CD4-positive, alpha-beta T cell treated with Interferon alpha-2 for 1 hour (primary cell): Measurements from ENCODE around the gene KDM6B.
"Not testable (repeated sequence)": the region's sequence is repeated elsewhere in the genome, so short reads cannot be mapped to it uniquely, and the experiment has no call there.

Source experiments
- DNase-seq, 2 donors: peaks; one replicate each; pipeline ENCODE4 v3.0.0-alpha.2; 2020 to 2022

Gene KDM6B, protein sequence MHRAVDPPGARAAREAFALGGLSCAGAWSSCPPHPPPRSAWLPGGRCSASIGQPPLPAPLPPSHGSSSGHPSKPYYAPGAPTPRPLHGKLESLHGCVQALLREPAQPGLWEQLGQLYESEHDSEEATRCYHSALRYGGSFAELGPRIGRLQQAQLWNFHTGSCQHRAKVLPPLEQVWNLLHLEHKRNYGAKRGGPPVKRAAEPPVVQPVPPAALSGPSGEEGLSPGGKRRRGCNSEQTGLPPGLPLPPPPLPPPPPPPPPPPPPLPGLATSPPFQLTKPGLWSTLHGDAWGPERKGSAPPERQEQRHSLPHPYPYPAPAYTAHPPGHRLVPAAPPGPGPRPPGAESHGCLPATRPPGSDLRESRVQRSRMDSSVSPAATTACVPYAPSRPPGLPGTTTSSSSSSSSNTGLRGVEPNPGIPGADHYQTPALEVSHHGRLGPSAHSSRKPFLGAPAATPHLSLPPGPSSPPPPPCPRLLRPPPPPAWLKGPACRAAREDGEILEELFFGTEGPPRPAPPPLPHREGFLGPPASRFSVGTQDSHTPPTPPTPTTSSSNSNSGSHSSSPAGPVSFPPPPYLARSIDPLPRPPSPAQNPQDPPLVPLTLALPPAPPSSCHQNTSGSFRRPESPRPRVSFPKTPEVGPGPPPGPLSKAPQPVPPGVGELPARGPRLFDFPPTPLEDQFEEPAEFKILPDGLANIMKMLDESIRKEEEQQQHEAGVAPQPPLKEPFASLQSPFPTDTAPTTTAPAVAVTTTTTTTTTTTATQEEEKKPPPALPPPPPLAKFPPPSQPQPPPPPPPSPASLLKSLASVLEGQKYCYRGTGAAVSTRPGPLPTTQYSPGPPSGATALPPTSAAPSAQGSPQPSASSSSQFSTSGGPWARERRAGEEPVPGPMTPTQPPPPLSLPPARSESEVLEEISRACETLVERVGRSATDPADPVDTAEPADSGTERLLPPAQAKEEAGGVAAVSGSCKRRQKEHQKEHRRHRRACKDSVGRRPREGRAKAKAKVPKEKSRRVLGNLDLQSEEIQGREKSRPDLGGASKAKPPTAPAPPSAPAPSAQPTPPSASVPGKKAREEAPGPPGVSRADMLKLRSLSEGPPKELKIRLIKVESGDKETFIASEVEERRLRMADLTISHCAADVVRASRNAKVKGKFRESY (N-terminal part only)

DNA sequence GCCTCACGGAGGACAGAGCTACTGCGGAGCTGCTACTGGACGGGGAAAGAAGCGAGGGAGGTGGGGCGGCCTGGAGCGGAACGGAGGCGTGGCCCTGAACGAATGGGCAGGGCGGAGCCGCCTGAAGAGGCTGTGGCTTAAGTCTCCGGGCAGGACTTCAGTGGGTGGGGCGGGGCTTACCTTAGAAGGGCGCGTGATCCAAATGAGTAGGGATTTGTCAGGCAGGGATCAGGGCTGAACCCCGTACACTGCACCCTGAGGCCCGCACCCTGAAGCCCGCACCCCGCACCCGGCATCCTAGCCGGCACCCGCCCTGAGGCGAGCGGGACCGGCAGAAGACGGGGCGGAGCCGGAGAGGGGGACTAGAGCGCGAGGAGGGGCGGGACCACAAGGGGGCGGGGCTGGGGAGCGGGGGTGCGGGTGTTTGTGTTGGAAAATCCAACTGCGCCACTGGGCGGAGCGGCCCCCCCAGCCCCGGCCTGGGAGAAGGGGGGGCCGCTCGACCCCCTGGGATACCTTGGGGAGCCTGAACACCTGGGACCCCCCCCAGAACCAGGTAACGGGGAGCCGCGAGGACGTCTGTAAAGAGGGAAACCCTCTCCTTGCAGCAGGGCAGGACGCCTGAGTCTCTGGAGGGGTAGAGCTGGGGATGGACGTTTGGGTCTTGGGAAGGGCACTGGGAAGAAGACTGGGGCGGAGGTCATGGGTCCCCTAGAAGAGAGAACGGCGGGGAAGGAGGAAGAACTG is at the start of gene KDM6B:
KDM6B (plus strand) TSS at position 423 of the 747 bp plus-strand sequence. CDS start 11,338 bp downstream, outside the sequence.
- DNase-seq: peak; percentile 89 to 90

DNA sequence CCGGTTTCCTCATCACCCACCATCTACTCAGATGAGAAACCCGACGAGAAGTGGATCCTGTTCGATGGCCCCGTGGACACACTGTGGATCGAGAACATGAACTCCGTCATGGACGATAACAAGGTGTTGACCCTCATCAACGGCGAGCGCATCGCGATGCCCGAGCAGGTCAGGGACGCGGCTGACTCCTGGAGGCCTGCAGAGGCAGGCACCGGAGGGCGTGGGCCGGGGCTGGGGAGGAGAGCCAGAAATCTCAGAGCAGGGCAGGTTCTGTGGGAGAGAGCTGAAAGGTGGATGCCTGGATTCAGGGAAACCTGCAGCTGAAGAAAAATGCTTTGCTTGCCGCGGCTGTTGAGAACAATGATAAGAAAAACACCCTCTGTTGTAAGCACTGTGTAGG is 47.2 kb upstream of the KDM6B start:
- DNase-seq: no peak

DNA sequence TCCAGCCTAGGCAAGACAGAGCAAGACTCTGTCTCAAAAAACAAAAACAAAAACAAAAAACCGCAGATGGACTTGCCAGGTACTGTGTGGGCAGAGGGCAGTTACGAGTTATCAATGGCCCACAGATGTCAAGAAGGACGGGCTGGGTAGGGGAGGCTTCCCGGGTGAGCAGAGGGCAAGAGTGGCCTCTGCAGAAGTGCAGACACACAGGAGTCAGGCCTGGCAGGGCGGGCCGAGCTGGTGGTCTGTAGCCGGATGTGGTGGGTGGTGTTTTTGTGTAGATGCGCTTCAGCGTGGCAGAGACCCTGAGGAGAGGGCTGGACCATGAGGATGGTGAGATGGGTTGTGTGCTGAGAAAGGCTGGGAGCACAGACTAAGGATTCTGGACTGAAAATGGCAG is 44.9 kb upstream of the KDM6B start:
- no peak for DNase-seq

DNA sequence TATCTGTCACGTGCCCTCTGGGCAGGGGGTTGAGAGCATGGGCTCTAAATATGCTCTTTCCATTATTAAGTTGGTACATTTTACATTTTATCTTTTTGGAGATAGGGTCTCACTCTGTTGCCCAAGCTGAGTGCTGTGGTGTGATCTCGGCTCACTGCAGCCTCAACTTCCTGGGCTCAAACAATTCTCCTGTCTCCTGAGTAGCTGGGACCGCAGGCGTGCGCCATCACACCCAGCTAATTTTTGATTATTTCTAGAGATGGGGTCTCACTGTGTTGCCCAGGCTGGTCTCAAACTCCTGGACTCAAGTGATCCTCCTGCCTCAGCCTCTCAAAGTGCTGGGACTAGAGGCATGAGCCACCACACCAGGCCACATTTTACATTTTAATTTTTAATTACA is 43.9 kb upstream of the KDM6B start:
- DNase-seq: no peak

DNA sequence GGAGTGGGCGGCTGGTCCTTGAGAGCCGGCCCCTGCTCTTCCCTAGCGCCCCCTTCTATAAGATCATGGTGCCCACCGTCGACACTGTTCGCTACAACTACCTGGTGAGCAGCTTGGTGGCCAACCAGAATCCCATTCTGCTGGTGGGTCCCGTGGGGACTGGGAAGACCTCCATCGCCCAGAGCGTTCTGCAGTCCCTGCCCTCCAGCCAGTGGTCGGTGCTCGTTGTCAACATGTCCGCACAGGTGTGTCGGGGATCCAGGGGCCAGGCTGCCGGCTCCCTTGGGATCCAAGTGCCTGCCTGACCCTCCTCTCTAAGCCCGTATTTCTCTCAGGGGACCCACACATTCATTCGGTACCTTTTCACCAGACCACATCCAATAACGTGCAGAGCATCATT is 41.4 kb upstream of the KDM6B start:
- no peak for DNase-seq

DNA sequence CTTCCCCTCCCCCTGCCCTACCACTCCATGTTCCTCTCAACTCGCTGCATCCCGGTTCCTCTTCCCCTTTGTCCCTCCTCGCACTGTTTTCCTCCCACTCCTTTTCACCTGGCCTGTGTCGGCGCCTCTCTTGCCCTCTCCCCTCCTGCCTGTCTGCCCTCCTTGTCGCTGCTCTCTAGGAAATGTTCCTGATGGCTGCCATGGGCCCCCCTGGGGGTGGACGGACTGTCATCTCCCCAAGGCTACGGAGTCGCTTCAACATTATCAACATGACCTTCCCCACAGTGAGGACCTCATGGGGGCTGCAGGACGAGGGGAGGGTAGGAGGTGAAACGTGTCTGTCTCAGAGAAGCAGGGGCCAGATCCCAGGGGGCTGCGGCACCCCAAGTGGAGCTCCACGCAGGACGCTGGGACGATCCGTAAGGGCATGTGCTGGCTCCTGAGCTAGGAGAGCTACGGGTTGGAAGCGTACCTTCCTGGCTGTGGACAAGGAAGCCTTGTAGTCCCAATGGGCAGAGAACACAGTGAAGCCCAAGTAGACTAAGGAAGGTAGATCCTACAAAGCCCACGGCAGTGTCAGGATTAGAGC is 39.8 kb upstream of the KDM6B start:
- DNase-seq: no peak

DNA sequence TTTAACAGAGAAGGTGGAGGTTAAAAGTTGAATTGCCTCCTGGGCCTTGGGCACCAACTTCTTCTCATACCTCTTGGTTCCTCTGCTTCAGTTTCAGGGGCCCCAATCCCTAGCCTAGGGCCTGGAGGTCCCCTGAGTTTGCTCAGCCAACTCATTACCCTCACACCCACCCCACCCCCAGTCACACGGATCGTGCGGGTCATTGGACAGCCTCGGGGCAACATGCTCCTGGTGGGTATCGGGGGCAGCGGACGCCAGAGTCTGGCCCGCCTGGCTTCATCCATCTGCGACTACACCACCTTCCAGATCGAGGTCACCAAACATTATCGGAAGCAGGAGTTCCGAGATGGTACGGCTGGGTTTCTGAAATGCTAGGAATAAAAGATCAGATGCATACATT is 36.0 kb upstream of the KDM6B start:
- no peak for DNase-seq

DNA sequence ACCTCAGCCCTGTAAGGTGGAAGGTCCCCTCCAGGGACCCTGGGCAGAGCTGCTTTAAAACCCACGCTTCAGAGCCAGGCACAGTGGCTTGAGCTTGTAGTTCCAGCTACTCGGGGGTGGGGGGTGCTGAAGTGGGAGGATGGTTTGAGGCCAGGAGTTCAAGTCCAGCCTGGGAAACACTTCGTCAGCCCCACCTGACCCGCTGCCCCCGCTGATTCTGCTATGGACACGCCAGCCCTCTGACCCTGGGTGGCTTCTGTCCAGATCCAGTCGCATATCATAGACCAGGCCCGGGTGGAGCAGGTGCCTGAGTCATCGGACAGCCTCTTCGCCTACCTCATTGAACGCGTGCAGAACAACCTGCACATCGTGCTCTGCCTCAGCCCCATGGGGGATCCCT is 35.2 kb upstream of the KDM6B start:
- DNase-seq: no peak

DNA sequence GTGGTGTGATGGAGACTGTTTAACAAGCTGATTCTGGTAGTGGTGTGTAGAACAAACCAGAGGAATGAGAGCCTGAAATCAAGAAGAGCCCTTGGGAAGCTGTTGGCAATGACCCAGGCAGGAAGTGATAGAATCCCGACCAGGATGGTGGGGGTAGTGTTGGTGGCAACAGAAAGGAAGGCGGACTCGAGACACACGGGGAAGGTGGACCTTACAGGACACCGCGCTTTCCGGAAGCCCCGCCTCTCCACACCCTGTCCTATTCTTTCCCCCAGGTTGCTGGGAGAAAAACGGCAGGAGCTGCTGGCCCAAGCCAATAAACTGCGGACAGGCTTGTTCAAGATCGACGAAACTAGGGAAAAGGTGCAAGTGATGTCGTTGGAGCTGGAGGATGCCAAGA is 30.0 kb upstream of the KDM6B start:
- no peak for DNase-seq

DNA sequence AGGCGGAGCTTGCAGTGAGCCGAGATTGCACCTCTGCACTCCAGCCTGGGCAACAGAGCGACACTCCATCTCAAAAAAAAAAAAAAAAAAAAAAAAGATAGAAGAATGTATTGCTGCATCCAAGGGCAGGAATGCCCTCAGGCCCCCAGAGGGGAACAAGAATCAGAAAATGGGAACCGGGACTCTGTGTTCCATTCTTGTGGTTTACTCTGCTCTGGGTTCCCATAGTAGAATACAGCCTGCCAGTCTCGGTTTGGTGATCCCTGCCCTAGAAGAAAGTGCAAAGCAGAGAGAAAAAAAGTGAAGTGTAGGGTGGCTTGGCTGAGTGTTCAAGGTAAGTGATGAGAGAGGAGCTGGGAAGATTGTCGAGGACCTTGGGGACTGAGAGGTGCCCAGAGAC is 27.4 kb upstream of the KDM6B start:
- no peak for DNase-seq

DNA sequence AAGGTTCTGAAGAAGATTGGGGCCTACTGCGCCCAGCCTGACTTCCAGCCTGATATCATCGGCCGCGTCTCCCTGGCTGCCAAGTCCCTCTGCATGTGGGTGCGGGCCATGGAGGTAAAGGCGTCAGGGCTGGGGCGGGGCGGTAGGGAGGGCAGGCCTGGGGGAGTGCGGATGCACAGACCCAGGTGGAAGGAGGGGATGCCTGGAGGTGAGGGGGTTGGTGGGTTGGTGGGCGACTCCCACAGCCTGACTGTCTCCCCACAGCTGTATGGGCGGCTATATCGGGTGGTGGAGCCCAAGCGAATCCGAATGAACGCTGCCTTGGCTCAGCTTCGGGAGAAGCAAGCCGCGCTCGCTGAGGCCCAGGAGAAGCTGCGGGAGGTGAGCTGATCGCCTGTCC is 26.8 kb upstream of the KDM6B start:
- DNase-seq: no peak

DNA sequence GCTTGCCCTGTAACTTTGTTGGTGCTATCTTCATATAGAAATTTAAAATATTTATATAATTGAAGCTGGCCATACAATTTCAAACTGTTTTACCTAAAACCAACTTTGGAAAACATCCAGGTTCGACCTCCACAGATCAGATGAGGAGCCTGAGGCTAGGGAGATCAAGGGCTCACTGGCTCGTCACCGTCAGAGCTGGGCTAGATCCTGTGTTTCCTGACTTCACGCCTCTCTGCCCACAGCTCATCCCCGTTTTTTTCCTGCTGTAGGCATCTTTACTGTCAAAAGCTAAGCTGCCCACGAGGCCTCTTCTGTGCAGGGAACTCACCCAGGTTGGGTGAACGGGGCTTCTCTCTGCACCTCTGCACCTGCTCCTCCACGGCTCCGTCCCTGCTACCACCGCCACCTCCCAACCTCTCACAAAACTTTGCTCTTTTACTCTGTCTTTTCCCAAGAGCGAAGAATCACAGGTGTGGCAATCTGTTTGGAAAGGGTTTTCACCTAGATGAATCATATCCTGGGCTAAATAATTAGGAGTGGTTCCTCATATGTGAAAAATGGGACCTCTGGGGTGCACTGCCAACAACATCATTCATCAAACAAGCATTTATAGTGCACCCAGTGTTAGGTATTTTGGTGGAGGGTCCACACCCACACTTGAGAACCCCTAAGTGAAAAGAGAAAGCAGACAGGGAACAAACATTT is 24.8 kb upstream of the KDM6B start:
- no peak for DNase-seq

DNA sequence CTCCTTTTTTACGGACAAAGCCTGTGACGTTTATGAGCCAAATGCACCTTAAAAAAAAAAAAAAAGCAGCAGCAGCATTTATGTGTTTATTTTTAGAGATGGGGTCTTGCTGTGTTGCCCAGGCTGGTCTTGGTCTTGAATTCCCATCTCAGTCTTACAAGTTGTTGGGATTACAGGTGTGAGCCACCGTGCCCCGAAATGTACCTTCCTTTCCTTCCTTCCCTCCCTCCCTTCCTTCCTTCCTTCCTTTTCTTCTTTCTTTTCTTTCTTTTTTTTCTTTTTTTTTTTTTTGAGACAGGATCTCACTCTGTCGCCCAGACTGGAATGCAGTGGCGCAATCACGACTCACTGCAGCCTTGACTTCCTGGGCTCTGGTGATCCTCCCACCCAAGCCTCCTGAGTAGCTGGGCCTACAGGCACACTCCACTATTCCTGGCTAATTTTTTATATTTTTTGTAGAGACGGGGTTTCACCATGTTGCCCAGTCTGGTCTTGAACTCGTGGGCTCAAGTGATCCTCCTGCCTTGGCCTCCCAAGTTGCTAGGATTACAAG is 24.1 kb upstream of the KDM6B start:
- DNase-seq: not testable (repeated sequence)

DNA sequence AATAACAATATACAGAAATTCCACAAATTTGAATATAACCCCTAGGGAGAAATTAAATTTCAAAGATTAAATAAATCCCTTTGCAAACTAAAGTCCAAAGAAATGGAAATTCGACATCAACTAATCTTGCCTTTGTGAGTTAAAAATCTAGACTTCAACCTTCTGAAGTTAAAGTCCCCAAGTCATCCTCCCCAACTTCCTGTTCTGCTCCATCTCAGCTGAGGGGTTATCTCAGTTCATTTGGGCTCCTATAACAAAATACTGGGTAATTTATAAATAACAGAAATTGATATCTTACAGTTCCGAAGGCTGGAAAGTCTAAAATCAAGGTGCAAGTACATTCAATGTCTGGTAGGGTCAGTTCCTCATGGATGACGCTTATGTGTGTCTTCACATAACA is 22.8 kb upstream of the KDM6B start:
- no peak for DNase-seq

DNA sequence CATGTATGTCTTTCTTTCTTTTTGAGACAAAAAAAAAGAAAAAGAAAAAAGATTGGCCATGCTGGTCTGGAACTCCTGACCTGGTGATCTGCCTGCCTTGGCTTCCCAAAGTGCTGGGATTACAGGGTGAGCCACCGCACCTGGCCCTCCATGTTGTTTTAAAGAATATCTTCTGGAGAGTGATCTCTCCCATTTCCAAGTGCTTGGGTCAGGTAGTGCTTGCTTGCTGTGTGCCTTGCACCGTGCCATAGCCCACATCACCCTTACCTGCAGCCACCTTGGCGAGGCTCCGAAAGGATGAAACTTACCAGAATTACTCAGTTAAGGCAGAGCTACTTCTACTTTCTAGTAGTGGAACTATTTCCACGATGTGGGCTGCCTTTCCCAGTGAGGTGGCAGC is 19.0 kb upstream of the KDM6B start:
- no peak for DNase-seq

DNA sequence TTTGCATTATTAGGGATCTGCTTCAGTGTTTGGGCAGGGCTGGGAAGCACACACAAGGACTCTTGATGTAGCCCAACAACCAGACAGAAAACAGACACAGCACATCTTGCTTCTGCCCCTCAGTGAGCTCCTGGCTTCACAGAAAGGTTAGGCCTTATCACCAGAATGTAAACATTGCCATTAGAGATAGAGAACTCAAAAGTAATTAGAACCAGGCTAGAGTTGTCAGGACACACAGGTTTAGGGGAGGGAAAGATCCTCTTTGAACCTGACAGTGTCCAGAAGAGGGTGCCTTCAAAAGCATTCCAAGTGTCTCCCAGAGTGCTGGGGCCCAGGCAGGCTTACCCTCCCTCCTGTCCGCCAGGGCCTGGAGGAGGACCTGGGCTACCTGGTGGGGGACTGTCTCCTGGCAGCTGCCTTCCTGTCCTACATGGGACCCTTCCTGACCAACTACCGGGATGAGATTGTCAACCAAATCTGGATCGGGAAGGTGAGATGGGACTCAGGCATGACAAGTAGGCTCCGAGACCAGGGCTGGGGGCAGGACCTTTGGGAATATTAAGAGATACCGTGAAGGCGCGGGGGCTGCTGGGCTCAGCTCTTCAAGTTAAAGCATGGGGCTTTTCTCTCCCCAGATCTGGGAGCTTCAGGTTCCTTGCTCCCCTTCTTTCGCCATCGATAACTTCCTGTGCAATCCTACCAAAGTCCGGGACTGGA is 16.9 kb upstream of the KDM6B start:
- no peak for DNase-seq

DNA sequence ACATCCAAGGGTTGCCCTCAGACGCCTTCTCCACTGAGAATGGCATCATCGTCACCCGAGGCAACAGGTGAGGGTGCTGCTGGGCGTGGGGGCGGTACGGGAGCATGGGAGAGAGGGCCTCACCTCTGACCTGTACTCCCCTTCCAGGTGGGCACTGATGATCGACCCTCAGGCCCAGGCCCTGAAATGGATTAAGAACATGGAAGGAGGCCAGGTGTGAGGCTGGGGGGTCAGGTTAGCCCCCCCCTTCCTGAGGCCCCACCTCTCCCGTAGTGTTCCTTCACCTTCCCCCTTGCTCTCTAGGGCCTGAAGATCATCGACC is 16.4 kb upstream of the KDM6B start:
- no peak for DNase-seq

DNA sequence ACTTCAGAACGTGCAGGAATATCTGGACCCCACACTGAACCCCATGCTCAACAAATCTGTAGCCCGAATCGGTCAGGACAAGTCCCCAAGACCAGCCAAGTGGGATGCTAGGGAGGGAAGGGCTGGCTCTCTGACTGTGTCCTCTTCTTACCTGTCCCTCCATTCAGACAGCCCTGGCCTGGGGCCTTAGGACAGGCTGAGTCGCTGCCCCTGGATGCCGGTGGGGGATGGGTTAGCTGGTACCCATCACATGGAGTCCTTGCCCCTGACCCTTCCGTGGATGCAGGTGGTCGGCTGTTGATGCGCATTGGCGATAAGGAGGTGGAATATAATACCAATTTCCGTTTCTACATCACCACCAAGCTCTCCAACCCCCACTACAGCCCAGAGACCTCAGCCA is 16.0 kb upstream of the KDM6B start:
- no peak for DNase-seq

DNA sequence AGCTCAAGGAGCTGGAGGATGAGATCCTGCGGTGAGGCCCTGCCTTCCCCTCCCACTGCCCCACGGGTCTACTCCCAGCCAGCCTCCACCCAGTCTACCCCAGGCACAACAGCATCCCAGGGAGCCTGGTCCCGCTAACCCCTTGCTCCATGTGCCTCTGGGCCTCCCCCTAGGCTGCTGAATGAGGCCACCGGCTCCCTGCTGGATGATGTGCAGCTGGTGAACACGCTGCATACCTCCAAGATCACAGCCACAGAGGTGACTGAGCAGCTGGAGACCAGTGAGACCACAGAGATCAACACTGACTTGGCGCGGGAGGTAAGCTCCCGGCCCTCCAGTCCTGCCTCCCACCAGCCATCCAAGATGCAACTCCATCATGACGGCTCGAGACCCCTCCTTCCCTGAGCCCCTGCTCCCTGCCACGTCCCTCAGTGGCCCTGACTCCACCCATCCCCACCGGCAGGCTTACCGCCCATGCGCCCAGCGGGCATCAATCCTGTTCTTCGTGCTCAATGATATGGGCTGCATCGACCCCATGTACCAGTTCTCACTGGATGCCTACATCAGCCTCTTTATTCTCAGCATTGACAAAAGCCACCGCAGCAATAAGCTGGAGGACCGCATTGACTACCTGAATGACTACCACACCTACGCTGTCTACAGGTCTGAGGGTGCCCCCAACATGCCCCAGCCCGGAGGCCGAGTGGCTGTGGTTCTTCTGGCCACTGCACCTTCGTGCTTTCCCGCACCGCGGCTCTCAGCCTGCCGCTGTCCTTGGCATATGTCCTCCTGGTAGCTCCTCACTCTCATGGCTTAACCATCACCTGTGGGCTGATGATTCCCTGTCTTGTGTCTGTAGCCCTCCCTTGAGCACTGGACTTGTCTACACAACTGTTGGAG is 15.0 kb upstream of the KDM6B start:
- DNase-seq: no peak

DNA sequence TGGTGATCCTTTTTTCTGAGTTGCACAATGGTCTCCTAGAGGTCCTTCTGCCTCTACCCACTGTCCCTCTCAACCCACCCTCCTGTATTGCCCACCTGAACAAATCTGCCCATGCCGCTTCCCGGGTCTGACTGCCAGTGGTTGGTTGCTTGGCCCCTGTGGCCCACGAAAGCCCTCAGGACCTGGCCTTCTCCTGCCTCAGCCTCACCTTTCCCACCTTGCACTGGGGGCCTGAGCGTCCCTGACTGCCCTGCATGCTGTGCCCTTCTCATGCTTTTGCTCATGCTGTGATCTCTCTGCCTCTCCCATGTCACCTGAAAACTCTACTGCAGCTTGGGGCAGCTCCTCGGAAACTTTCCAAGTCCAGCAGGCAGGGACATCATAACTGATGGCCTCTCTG is 13.8 kb upstream of the KDM6B start:
- DNase-seq: no peak
